Dendritic cell treated with granulocyte-macrophage colony-stimulating factor and Interleukin-4, amounts not matched to agents 40 ng/mL and 50 ng/mL, for 4 days (primary cell): ENCODE data around the gene EXOC6B.

Experiments used
- H3K27ac Mint-ChIP-seq: one replicate; pipeline ENCODE4 v1.8.0; 2022; ENCODE audit warnings: mild to moderate bottlenecking, mixed read lengths
- H3K27me3 Mint-ChIP-seq: one replicate; pipeline ENCODE4 v1.8.0; 2022; ENCODE audit warnings: mild to moderate bottlenecking, mixed read lengths
- H3K36me3 Mint-ChIP-seq: one replicate; pipeline ENCODE4 v1.8.0; 2022; ENCODE audit warnings: low read depth, mixed read lengths
- H3K4me1 Mint-ChIP-seq: one replicate; pipeline ENCODE4 v1.8.0; 2022; ENCODE audit warnings: low read depth, mixed read lengths
- H3K4me3 Mint-ChIP-seq: one replicate; pipeline ENCODE4 v1.8.0; 2022; ENCODE audit warnings: mild to moderate bottlenecking, moderate library complexity, mixed read lengths
- H3K9me3 Mint-ChIP-seq: one replicate; pipeline ENCODE4 v1.8.0; 2022; ENCODE audit warnings: mixed read lengths
- intact Hi-C: fragments of 100-400 bp; cut with micrococcal nuclease; formaldehyde crosslinking; loops from one replicate; pipeline ENCODE4 v1.15.0; 2022

Gene EXOC6B

DNA sequence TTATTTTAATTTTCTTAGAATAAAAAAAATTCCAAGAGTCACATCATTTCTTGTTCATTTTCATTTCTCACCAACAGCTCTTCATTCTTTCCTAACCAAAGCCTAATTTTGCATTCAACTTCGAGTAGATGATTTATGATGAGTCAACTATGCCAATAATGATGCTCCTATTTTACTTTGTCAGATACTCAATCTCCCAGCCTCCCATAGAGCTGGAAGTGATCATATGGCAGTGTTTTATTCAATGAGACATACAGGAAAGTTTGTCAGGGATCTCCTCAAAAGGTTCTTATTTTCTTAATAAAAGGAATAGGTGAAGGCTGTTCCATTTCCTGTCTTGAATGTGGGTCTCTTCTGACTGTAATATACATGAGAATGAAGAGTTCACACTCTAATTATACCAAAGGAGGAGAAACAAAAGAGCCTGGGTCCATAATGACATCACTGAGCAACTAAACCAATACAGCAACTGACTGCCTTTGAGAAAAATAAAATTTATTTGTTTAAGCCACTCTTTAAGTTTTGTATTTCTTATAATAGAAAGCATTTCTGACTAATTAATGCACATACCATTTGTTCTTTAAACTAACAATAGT is 447.0 kb downstream of the EXOC6B start:
- H3K27me3 Mint-ChIP-seq: no peaks in the 10 kb centered on the region
- H3K9me3 Mint-ChIP-seq: peaks cover 16% of the 10 kb centered on the region
- no peak overlapping the region for H3K4me3 Mint-ChIP-seq
- no peak overlapping the region for H3K27ac Mint-ChIP-seq
- no peaks in the 10 kb centered on the region for H3K36me3 Mint-ChIP-seq
- no peaks in the 10 kb centered on the region for H3K4me1 Mint-ChIP-seq
- intact Hi-C loops: no loop called here

GRCh38 chr2:72367530-72368225 is 458.2 kb downstream of the EXOC6B start:
- H3K36me3 Mint-ChIP-seq: no peaks in the 10 kb centered on the region
- peaks cover 44% of the 10 kb centered on the region for H3K9me3 Mint-ChIP-seq
- no peaks in the 10 kb centered on the region for H3K4me1 Mint-ChIP-seq
- no peak overlapping the region for H3K27ac Mint-ChIP-seq
- H3K27me3 Mint-ChIP-seq: no peaks in the 10 kb centered on the region
- no peak overlapping the region for H3K4me3 Mint-ChIP-seq
- intact Hi-C loops: no loop called here

DNA sequence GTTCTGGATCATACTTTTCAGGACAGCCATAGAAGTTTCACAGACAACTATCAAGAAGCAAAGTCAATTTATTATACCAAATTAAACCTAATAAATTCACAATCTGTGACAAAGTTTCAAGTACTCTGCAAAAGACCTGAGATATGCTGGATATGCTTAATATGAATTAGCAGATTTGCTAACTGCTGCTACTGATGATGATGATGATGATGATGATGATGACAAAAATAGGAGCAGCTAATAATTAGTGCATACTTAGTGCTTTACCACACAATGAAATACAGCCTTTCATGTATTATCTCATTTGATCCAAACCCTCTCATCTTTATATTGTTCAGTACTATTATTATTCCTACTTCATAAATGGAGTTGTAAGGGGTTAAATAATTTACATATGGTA is 462.4 kb downstream of the EXOC6B start:
- Mint-ChIP-seq H3K36me3 (no peaks in the 10 kb centered on the region), H3K9me3 (peaks cover 18% of the 10 kb centered on the region), H3K4me1 (no peaks in the 10 kb centered on the region), H3K4me3 (no peak overlapping the region), H3K27ac (no peak overlapping the region), H3K27me3 (no peaks in the 10 kb centered on the region)
- intact Hi-C loops: no loop called here

- no peaks in the 10 kb centered on the region for H3K4me1 Mint-ChIP-seq
- H3K36me3 Mint-ChIP-seq: no peaks in the 10 kb centered on the region
- no peaks in the 10 kb centered on the region for H3K27me3 Mint-ChIP-seq
- no peak overlapping the region for H3K27ac Mint-ChIP-seq
- H3K9me3 Mint-ChIP-seq: peaks cover 15% of the 10 kb centered on the region
- no peak overlapping the region for H3K4me3 Mint-ChIP-seq
- intact Hi-C loops: no loop called here
Observed at GRCh38 chr2:72362733-72363132, 463.1 kb downstream of the EXOC6B start.

- no peaks in the 10 kb centered on the region for H3K4me1 Mint-ChIP-seq
- no peak overlapping the region for H3K4me3 Mint-ChIP-seq
- H3K9me3 Mint-ChIP-seq: peaks cover 8% of the 10 kb centered on the region
- H3K36me3 Mint-ChIP-seq: no peaks in the 10 kb centered on the region
- intact Hi-C loops: no loop called here
- H3K27ac Mint-ChIP-seq: no peak overlapping the region
- no peaks in the 10 kb centered on the region for H3K27me3 Mint-ChIP-seq
Observed at GRCh38 chr2:72361521-72361920, 464.3 kb downstream of the EXOC6B start.

GRCh38 chr2:72361042-72361441 is 464.8 kb downstream of the EXOC6B start:
- no peaks in the 10 kb centered on the region for H3K36me3 Mint-ChIP-seq
- no peaks in the 10 kb centered on the region for H3K27me3 Mint-ChIP-seq
- intact Hi-C loops: no loop called here

DNA sequence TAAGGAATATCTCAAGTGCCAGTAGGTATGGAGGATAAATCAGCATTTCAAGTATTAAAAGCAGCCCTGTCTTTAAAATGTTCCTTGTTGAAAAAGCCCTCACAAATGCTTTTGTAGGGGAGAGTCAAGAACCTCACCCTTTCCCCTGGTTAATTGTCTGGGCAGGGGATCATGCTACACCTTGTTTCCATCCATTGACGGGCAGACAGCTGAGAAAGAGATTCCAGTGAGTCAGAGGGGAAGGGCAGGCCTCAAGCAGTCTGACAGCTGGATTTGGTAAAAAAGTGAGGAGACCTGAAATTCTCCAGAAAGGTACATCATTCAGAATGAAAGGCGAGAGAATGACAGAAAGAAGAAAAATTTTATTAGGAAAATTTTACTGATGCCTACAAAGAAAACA is 475.0 kb downstream of the EXOC6B start:
- Mint-ChIP-seq H3K27me3 (no peaks in the 10 kb centered on the region), H3K36me3 (no peaks in the 10 kb centered on the region), H3K9me3 (no peaks in the 10 kb centered on the region), H3K4me3 (no peak overlapping the region), H3K27ac (no peak overlapping the region), H3K4me1 (no peaks in the 10 kb centered on the region)
- intact Hi-C loops: no loop called here

More at GRCh38 chr2:72361042-72361441, 464.8 kb downstream of the EXOC6B start:
- Mint-ChIP-seq H3K4me3 (no peak overlapping the region), H3K4me1 (no peaks in the 10 kb centered on the region), H3K27ac (no peak overlapping the region), H3K9me3 (peaks cover 3% of the 10 kb centered on the region)

DNA sequence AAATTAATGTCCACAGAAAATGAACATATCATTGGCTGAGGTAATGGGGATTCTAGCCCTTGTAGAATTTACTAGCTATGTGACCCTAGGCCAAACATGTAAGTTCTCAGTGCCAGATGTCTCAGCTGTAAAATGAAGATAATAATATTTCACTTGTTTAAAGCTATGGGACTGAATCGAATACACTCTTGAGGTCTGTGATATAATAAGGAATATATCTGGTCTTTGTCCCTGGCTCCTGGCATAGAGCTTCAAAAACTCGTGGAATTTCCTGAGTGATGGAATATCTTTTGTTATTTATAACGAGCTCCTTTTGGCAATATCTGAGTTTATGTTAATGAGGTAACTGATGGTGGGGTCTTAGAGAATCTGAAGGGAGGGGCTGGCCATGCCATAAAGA is 476.8 kb downstream of the EXOC6B start:
- Mint-ChIP-seq H3K4me3 (no peak overlapping the region), H3K27me3 (no peaks in the 10 kb centered on the region), H3K9me3 (peaks cover 9% of the 10 kb centered on the region), H3K27ac (no peak overlapping the region), H3K4me1 (no peaks in the 10 kb centered on the region), H3K36me3 (no peaks in the 10 kb centered on the region)
- intact Hi-C loops: no loop called here

DNA sequence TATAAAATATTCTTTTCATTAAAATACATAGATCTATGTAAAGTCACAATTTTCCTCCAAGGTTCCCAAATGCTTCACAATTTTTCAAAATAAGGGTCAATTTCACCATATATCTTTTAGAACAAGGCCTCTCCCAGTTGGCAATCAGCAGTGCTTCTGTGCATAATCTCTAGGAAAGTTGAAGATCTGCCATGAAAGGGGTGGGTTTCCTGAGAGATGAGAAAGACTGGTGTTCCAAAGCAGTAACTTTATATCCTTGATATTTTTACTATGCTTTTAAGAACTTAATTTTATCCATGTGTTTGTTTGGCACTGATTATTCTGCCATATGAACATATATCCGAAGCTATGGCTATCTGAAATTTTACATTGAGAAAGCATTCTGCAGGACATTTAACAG is 478.8 kb downstream of the EXOC6B start:
- Mint-ChIP-seq H3K4me1 (no peaks in the 10 kb centered on the region), H3K9me3 (peaks cover 13% of the 10 kb centered on the region), H3K4me3 (no peak overlapping the region), H3K27me3 (no peaks in the 10 kb centered on the region), H3K36me3 (no peaks in the 10 kb centered on the region), H3K27ac (no peak overlapping the region)
- intact Hi-C loops: no loop called here

DNA sequence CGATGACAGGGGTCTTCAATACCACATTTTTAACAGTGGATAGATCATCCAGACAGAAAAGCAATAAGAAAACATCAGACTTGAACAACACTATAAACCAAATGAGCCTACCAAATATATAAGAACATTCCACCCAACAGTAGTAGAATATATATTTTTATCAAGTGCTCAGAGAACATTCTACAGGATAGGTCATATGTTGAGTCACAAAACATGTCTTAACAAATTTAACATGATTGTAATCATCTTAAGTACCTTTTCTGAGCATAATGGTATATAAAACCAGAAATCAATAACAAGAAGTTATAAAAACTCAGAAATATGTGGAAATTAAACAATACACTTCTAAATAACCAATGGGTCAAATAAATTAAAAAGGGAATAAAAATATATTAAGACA is 484.2 kb downstream of the EXOC6B start:
- H3K27me3 Mint-ChIP-seq: no peaks in the 10 kb centered on the region
- peaks cover 13% of the 10 kb centered on the region for H3K9me3 Mint-ChIP-seq
- H3K4me1 Mint-ChIP-seq: no peaks in the 10 kb centered on the region
- no peaks in the 10 kb centered on the region for H3K36me3 Mint-ChIP-seq
- no peak overlapping the region for H3K4me3 Mint-ChIP-seq
- intact Hi-C loops: no loop called here
- no peak overlapping the region for H3K27ac Mint-ChIP-seq

- Mint-ChIP-seq H3K27me3 (no peaks in the 10 kb centered on the region), H3K4me1 (no peaks in the 10 kb centered on the region), H3K4me3 (no peak overlapping the region), H3K36me3 (no peaks in the 10 kb centered on the region), H3K9me3 (peaks cover 13% of the 10 kb centered on the region), H3K27ac (no peak overlapping the region)
- intact Hi-C loops: no loop called here
Observed at GRCh38 chr2:72340665-72341064, 485.2 kb downstream of the EXOC6B start.

DNA sequence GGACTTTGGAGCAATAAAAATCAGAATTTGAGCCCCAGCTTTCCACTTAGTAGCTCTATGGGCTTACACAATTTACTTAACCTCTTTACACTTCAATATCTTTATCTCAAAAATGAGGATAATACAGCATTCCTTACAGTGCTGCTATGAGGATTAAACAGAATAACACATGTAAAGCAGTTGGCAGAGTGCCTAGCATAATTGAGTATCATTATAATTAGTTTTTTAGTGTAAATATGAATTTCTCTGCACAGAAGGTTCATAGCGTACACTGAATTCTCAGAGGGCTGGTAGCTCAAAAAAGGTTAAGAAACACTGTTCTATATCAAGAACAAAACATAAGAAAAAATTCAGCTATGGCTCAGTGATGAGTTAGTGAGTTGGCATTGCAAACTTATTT is 487.8 kb downstream of the EXOC6B start:
- H3K36me3 Mint-ChIP-seq: no peaks in the 10 kb centered on the region
- intact Hi-C loops: no loop called here
- no peaks in the 10 kb centered on the region for H3K4me1 Mint-ChIP-seq
- no peak overlapping the region for H3K27ac Mint-ChIP-seq
- no peak overlapping the region for H3K4me3 Mint-ChIP-seq
- H3K27me3 Mint-ChIP-seq: no peaks in the 10 kb centered on the region
- no peaks in the 10 kb centered on the region for H3K9me3 Mint-ChIP-seq

GRCh38 chr2:72332720-72333119 is 493.1 kb downstream of the EXOC6B start:
- Mint-ChIP-seq H3K9me3 (peaks cover 11% of the 10 kb centered on the region), H3K4me3 (no peak overlapping the region), H3K27ac (no peak overlapping the region), H3K36me3 (no peaks in the 10 kb centered on the region), H3K4me1 (no peaks in the 10 kb centered on the region), H3K27me3 (no peaks in the 10 kb centered on the region)
- intact Hi-C loops: no loop called here

DNA sequence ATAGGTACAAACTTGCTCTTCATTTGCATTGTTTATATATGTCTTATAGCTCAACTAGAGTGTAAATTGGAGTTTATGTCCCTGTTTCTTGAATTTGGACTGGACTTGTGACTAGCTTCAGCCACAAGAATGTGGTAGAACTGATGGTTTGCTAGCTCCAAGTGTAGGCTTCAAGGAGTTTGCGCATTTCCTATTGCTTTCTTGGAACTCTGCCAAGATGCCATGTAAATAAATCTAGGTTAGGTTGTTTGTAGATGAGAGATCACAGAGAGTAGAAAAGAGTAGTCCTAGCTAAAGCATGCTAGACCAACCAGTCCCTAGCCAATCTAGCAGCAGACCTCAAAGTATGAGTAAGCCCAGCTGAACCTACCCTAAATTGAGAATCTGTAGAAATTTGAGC is 495.2 kb downstream of the EXOC6B start:
- H3K9me3 Mint-ChIP-seq: peaks cover 11% of the 10 kb centered on the region
- H3K27ac Mint-ChIP-seq: no peak overlapping the region
- H3K27me3 Mint-ChIP-seq: no peaks in the 10 kb centered on the region
- no peak overlapping the region for H3K4me3 Mint-ChIP-seq
- H3K36me3 Mint-ChIP-seq: no peaks in the 10 kb centered on the region
- intact Hi-C loops: no loop called here
- no peaks in the 10 kb centered on the region for H3K4me1 Mint-ChIP-seq

DNA sequence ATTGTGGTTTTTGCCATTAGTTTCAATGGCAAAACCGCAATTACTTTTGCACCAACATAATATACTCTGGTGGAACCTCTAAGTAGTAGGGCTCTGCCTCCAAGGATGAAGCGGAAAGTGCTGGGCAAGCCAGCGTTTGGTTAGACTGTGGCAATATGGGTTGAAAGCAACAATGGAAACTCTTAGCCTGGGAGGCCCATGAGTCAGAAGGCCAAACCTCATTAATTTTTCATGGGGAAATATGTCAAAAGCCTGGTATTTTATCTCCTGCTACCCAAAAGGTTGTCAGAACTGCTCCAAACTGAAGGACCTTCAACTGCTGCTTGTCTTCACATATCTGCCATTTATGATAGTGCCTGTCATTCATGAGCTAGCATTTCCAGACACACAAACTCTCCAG is 499.1 kb downstream of the EXOC6B start:
- Mint-ChIP-seq H3K27me3 (no peaks in the 10 kb centered on the region), H3K4me3 (no peak overlapping the region), H3K27ac (no peak overlapping the region), H3K9me3 (peaks cover 11% of the 10 kb centered on the region), H3K36me3 (no peaks in the 10 kb centered on the region), H3K4me1 (no peaks in the 10 kb centered on the region)
- intact Hi-C loops: loop anchor here (10.0 kb wide), 1 partner anchor 418 kb away; no protein-coding TSS in a partner anchor
